ENCODE results near the gene C22orf39.

GRCh38 chr22:19479355-19480172, 32.1 kb upstream of the C22orf39 start, which contains the start of gene CDC45:
- TF ChIP-seq CTCF (IDR thresholded peaks at IDR 0.05) (no peak), POLR2A (IDR thresholded peaks at IDR 0.05) (no peak)
